ES-I3 (cell line): Measurements from ENCODE around the gene GOPC.

ENCODE experiments used
- H3K36me3 ChIP-seq: 2 replicates; pipeline ENCODE4 v1.6.1; 2013; ENCODE audit warnings: mild to moderate bottlenecking, low read length, control low read depth, moderate library complexity; ENCODE audit not compliant: insufficient read depth
- H3K4me1 ChIP-seq: 2 replicates; pipeline ENCODE4 v1.6.1; 2013; ENCODE audit warnings: mild to moderate bottlenecking, control low read depth, low read length; ENCODE audit not compliant: insufficient read depth
- H3K9ac ChIP-seq: 2 replicates; pipeline ENCODE4 v1.6.1; 2013; ENCODE audit warnings: low read depth, mild to moderate bottlenecking, low read length, moderate library complexity
- H3K9me3 ChIP-seq: 2 replicates; pipeline ENCODE4 v1.6.1; 2013; ENCODE audit warnings: mild to moderate bottlenecking, low read length, moderate library complexity; ENCODE audit not compliant: control insufficient read depth, insufficient read depth

The GOPC gene

GRCh38 chr6:117548797-117549301, 53.5 kb downstream of the GOPC start:
- Histone ChIP-seq H3K36me3 (no peaks in the 10 kb centered on the region), H3K9me3 (no peaks in the 10 kb centered on the region), H3K4me1 (peaks cover 32% of the 10 kb centered on the region), H3K9ac (no peak overlapping the region)

- Histone ChIP-seq H3K9ac (peak overlapping the region; percentile 7; the same call in 1 of the 2 replicates), H3K36me3 (no peaks in the 10 kb centered on the region), H3K4me1 (peaks cover 29% of the 10 kb centered on the region)
Observed at GRCh38 chr6:117547688-117548621, 54.4 kb downstream of the GOPC start.

GRCh38 chr6:117546674-117547073, 55.6 kb downstream of the GOPC start:
- peaks cover 23% of the 10 kb centered on the region for H3K4me1 ChIP-seq
- H3K36me3 ChIP-seq, result no peaks in the 10 kb centered on the region
- no peaks in the 10 kb centered on the region for H3K9me3 ChIP-seq
- H3K9ac ChIP-seq, result no peak overlapping the region

More at GRCh38 chr6:117547688-117548621, 54.4 kb downstream of the GOPC start:
- H3K9me3 ChIP-seq, result no peaks in the 10 kb centered on the region

GRCh38 chr6:117545161-117545595, 57.1 kb downstream of the GOPC start:
- no peak overlapping the region for H3K9ac ChIP-seq
- H3K4me1 ChIP-seq, result peaks cover 15% of the 10 kb centered on the region
- H3K36me3 ChIP-seq, result no peaks in the 10 kb centered on the region
- H3K9me3 ChIP-seq, result no peaks in the 10 kb centered on the region

GRCh38 chr6:117544716-117545115, 57.6 kb downstream of the GOPC start:
- Histone ChIP-seq H3K9ac (no peak overlapping the region), H3K36me3 (no peaks in the 10 kb centered on the region), H3K9me3 (no peaks in the 10 kb centered on the region), H3K4me1 (peaks cover 11% of the 10 kb centered on the region)

- H3K9ac ChIP-seq, result no peak overlapping the region
- H3K9me3 ChIP-seq, result no peaks in the 10 kb centered on the region
- H3K4me1 ChIP-seq, result no peaks in the 10 kb centered on the region
- no peaks in the 10 kb centered on the region for H3K36me3 ChIP-seq
Observed at GRCh38 chr6:117542493-117542892, 59.8 kb downstream of the GOPC start.

- no peaks in the 10 kb centered on the region for H3K36me3 ChIP-seq
- H3K4me1 ChIP-seq, result peaks cover 10% of the 10 kb centered on the region
- no peak overlapping the region for H3K9ac ChIP-seq
- no peaks in the 10 kb centered on the region for H3K9me3 ChIP-seq
Observed at GRCh38 chr6:117540670-117541069, 61.6 kb downstream of the GOPC start.

GRCh38 chr6:117538615-117539014, 63.7 kb downstream of the GOPC start:
- peaks cover 10% of the 10 kb centered on the region for H3K4me1 ChIP-seq
- H3K36me3 ChIP-seq, result no peaks in the 10 kb centered on the region
- H3K9me3 ChIP-seq, result no peaks in the 10 kb centered on the region
- no peak overlapping the region for H3K9ac ChIP-seq

GRCh38 chr6:117536317-117536716, 66.0 kb downstream of the GOPC start:
- Histone ChIP-seq H3K4me1 (peaks cover 10% of the 10 kb centered on the region), H3K36me3 (no peaks in the 10 kb centered on the region), H3K9me3 (no peaks in the 10 kb centered on the region), H3K9ac (no peak overlapping the region)

GRCh38 chr6:117534974-117535373, 67.3 kb downstream of the GOPC start:
- H3K9ac ChIP-seq, result no peak overlapping the region
- H3K36me3 ChIP-seq, result no peaks in the 10 kb centered on the region
- peaks cover 10% of the 10 kb centered on the region for H3K4me1 ChIP-seq
- no peaks in the 10 kb centered on the region for H3K9me3 ChIP-seq

- Histone ChIP-seq H3K36me3 (no peaks in the 10 kb centered on the region), H3K9me3 (no peaks in the 10 kb centered on the region), H3K4me1 (peaks cover 10% of the 10 kb centered on the region), H3K9ac (no peak overlapping the region)
Observed at GRCh38 chr6:117533775-117534174, 68.5 kb downstream of the GOPC start.

- H3K4me1 ChIP-seq, result peaks cover 9% of the 10 kb centered on the region
- H3K9me3 ChIP-seq, result no peaks in the 10 kb centered on the region
- H3K36me3 ChIP-seq, result no peaks in the 10 kb centered on the region
- no peak overlapping the region for H3K9ac ChIP-seq
Observed at GRCh38 chr6:117531809-117532725, 70.2 kb downstream of the GOPC start.

GRCh38 chr6:117531346-117531745, 71.0 kb downstream of the GOPC start:
- H3K9ac ChIP-seq, result no peak overlapping the region
- no peaks in the 10 kb centered on the region for H3K36me3 ChIP-seq
- peaks cover 2% of the 10 kb centered on the region; the same call in 1 of the 2 replicates for H3K4me1 ChIP-seq
- no peaks in the 10 kb centered on the region for H3K9me3 ChIP-seq

- H3K4me1 ChIP-seq, result no peaks in the 10 kb centered on the region
- H3K9ac ChIP-seq, result no peak overlapping the region
- no peaks in the 10 kb centered on the region for H3K9me3 ChIP-seq
- no peaks in the 10 kb centered on the region for H3K36me3 ChIP-seq
Observed at GRCh38 chr6:117530467-117531242, 71.7 kb downstream of the GOPC start.
